Measurements from ENCODE around the gene ALPP.
"Not testable (repeated sequence)": the region's sequence is repeated elsewhere in the genome, so short reads cannot be mapped to it uniquely, and the experiment has no call there.

Gene ALPP

GRCh38 chr2:232378735-232379151 is at the start of gene ALPP:
TSS of gene ALPP (plus strand) at chr2:232378751. CDS start at chr2:232378803, 52 bp downstream.
- DNase-seq = peak in 1 of 10 donors; percentile 58
- intact Hi-C loops (cut with DNase I) = not testable (repeated sequence)

DNA sequence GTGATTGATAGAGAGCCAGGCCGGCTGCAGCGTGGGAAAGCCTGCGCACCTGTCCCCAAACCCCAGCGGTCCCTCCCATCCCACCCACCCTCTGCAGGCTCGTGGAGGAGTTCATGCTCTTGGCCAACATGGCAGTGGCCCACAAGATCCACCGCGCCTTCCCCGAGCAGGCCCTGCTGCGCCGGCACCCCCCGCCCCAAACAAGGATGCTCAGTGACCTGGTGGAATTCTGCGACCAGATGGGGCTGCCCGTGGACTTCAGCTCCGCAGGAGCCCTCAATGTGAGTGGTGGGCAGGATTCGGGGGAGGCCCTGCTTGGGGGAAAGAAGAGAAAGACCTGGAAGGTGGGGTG is 48.9 kb upstream of the ALPP start:
- intact Hi-C loops (cut with DNase I) = loop anchor here (5.0 kb wide), 2 partner anchors 187 to 422 kb away; no protein-coding TSS in a partner anchor
- peak in 2 of 10 donors; percentile 50 to 73 for DNase-seq

- peak in 3 of 10 donors; percentile 23 to 69 (median 33) for DNase-seq
- intact Hi-C loops (cut with DNase I) = no loop called here
Measured at GRCh38 chr2:232330068-232330999, 48.2 kb upstream of the ALPP start.

GRCh38 chr2:232331061-232331460 is 47.5 kb upstream of the ALPP start:
- intact Hi-C loops (cut with DNase I) = not testable (repeated sequence)
- peak in 3 of 10 donors; percentile 70 to 88 (median 78) for DNase-seq

GRCh38 chr2:232331641-232332040 is 46.9 kb upstream of the ALPP start:
- intact Hi-C loops (cut with DNase I) = not testable (repeated sequence)
- DNase-seq = peak in 2 of 10 donors; percentile 41 to 60

DNA sequence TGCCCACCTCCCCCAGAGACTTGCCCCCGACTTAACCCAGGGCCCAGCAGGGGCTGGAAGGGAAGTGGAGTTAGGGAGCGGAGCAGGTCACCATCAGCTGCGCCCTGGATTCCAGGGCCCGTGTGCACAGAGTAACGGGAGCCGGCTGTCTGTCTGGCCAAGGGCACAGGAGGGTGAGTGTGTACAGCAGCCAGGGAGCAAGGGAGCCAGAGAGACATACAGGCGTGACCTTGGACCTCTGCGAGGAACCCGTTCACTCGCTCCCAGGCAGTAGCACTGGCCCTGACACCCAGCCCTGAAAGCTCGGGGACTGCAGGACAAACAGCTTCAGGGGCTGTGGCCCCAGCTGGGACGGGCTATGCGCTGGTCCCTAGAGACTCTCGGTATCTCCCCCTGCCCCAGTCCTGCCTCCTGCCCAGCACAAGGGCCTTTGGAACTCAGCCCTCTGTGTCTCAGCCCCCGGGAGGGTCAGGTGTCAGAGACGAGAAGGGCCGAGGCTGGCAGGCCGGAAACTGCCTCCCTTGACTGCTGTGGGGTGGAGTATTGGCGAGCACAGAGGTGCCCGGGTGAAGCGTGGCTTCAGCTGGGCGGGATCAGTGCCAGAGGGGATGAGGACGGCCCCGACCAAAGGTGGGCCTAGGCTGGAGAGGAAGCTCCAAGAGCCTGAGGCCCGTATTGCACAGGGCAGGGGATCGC is 46.2 kb upstream of the ALPP start:
- DNase-seq = peak in 3 of 10 donors; percentile 37 to 66 (median 55)
- intact Hi-C loops (cut with DNase I) = not testable (repeated sequence)

GRCh38 chr2:232332940-232333259 is 45.7 kb upstream of the ALPP start:
- intact Hi-C loops (cut with DNase I) = no loop called here
- DNase-seq = peak in 1 of 10 donors; percentile 16

- peak in 5 of 10 donors; percentile 5 to 79 (median 67) for DNase-seq
- intact Hi-C loops (cut with DNase I) = no loop called here
Measured at GRCh38 chr2:232333361-232334135, 45.0 kb upstream of the ALPP start.

GRCh38 chr2:232334136-232334884 is 44.2 kb upstream of the ALPP start:
- intact Hi-C loops (cut with DNase I) = not testable (repeated sequence)
- DNase-seq = peak in 4 of 10 donors; percentile 4 to 76 (median 62)

GRCh38 chr2:232334885-232335205 is 43.7 kb upstream of the ALPP start:
- intact Hi-C loops (cut with DNase I) = not testable (repeated sequence)
- peak in 3 of 10 donors; percentile 4 to 53 (median 45) for DNase-seq

DNA sequence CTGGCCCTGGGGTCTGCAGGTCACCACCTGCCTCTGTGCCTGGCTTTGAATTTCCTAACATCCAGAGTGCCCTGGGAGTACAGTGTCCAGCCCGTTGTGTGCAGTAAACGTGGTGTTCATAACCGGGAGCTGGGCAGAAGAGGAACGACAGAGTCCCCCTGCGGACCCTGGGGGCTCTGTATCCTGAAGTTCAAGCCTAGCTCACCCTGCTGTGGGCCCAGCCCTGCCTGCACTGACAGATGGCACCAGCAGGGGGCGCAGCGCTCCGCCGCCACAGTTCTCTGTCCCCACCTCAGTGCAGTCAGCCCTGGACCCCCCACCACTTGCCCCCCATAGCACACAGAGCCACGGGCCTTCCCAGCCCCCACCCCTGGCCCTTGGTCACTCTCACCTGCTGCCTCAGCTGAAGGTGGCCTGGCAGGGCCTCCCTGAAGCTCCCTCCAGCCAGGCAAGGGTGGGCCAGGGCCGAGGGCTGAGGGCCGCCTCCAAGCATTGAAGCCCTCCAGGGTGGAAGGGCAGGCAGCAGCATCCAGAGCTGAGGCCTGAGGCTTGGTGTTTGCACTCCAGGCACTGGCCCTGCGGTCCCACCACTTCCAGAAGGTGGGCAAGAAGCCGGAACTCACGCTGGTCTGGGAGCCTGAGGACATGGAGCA is 43.2 kb upstream of the ALPP start:
- intact Hi-C loops (cut with DNase I) = not testable (repeated sequence)
- peak in 5 of 10 donors; percentile 5 to 76 (median 51) for DNase-seq

DNA sequence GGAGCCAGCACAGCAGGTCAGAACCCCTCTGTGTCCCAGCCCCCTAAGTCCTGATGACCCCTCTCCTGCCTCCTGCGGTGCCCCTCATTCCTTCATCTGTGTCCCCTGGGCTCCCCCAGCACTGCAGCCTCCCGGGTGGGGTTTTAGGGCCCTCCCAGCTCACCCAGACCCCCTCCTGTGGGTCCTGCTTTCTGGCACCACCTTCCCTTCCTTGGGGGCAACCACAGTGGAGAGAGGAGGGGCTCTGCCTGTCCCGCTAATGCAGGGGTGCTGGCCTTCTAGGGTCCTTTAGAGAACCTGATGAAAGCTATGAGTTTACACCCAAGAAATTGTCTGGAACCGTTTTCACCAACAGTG is 42.7 kb upstream of the ALPP start:
- intact Hi-C loops (cut with DNase I) = no loop called here
- peak in 1 of 10 donors; percentile 29 for DNase-seq

GRCh38 chr2:232336241-232336736 is 42.3 kb upstream of the ALPP start:
- peak in 6 of 10 donors; percentile 4 to 75 (median 36) for DNase-seq
- intact Hi-C loops (cut with DNase I) = no loop called here

- intact Hi-C loops (cut with DNase I) = no loop called here
- peak in 5 of 10 donors; percentile 2 to 70 (median 10) for DNase-seq
Measured at GRCh38 chr2:232336981-232337720, 41.4 kb upstream of the ALPP start.

GRCh38 chr2:232338094-232338758 is 40.3 kb upstream of the ALPP start:
- intact Hi-C loops (cut with DNase I) = not testable (repeated sequence)
- DNase-seq = peak in 2 of 10 donors; percentile 46

DNA sequence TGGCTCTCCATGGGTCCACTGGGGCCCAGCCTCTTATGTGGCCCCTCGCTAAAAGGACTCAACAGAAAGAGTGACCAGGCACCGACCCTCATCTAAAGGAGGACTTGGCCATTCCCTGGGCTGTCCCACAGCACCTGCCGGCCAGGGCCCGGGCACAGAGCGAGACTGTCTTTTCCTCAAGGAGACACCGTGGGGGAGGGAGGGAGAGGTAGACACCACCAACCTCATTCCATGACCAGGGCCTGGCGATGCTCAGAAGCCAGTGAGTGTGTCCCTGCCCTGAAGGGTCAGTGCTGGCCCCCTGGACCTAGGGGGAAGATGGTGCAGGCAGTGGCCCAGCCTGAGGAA is 39.8 kb upstream of the ALPP start:
- DNase-seq = peak in 2 of 10 donors; percentile 33 to 71
- intact Hi-C loops (cut with DNase I) = no loop called here

- intact Hi-C loops (cut with DNase I) = loop anchor here (5.0 kb wide), 1 partner anchor 98 kb away; no protein-coding TSS in a partner anchor
- DNase-seq = peak in 3 of 10 donors; percentile 56 to 82 (median 67)
Measured at GRCh38 chr2:232339121-232340081, 39.1 kb upstream of the ALPP start.
